NOMO-1 treated with DMSO at 0.1 percent for 48 hours (cell line): ENCODE results near the gene FHOD3.
"Not testable (repeated sequence)": the region's sequence is repeated elsewhere in the genome, so short reads cannot be mapped to it uniquely, and the experiment has no call there.

Source experiments
- DNase-seq: peaks from one replicate; lab custom pipeline; 2025; ENCODE audit not compliant: unreplicated experiment; lab: John Stamatoyannopoulos, UW

The FHOD3 gene

GRCh38 chr18:36761186-36761698 lies 463.7 kb downstream of the FHOD3 start:
- no peak for DNase-seq

GRCh38 chr18:36762074-36762473 lies 464.6 kb downstream of the FHOD3 start:
- DNase-seq: no peak

- DNase-seq: not testable (repeated sequence)
Observed at GRCh38 chr18:36762965-36763364, 465.5 kb downstream of the FHOD3 start.

GRCh38 chr18:36766836-36767235 lies 469.3 kb downstream of the FHOD3 start:
- no peak for DNase-seq

GRCh38 chr18:36769172-36769571 lies 471.7 kb downstream of the FHOD3 start:
- no peak for DNase-seq

- no peak for DNase-seq
Observed at GRCh38 chr18:36769611-36770314, 472.2 kb downstream of the FHOD3 start.

- DNase-seq: no peak
Observed at GRCh38 chr18:36770315-36770946, 472.9 kb downstream of the FHOD3 start.

- DNase-seq: no peak
Observed at GRCh38 chr18:36771245-36771644, 473.7 kb downstream of the FHOD3 start.

GRCh38 chr18:36772241-36772723 lies 474.8 kb downstream of the FHOD3 start:
- DNase-seq: no peak

- no peak for DNase-seq
Observed at GRCh38 chr18:36775396-36775795, 477.9 kb downstream of the FHOD3 start.

- DNase-seq: no peak
Observed at GRCh38 chr18:36776650-36777049, 479.1 kb downstream of the FHOD3 start.

- no peak for DNase-seq
Observed at GRCh38 chr18:36777566-36777965, 480.1 kb downstream of the FHOD3 start.

- no peak for DNase-seq
Observed at GRCh38 chr18:36780748-36781147, 483.2 kb downstream of the FHOD3 start.

GRCh38 chr18:36782710-36783109 lies 485.2 kb downstream of the FHOD3 start:
- DNase-seq: no peak

GRCh38 chr18:36783792-36784191 lies 486.3 kb downstream of the FHOD3 start:
- no peak for DNase-seq

GRCh38 chr18:36786686-36787085 lies 489.2 kb downstream of the FHOD3 start:
- no peak for DNase-seq

- DNase-seq: no peak
Observed at GRCh38 chr18:36792634-36793283, 495.2 kb downstream of the FHOD3 start.

GRCh38 chr18:36798738-36799473 lies 501.4 kb downstream of the FHOD3 start:
- no peak for DNase-seq

- DNase-seq: no peak
Observed at GRCh38 chr18:36805105-36805504, 507.6 kb downstream of the FHOD3 start.

GRCh38 chr18:36808681-36809080 lies 511.2 kb downstream of the FHOD3 start:
- DNase-seq: no peak
